Prostate gland (tissue), 2 donors: ENCODE data around the gene SPTBN5.

ENCODE experiments used
- CTCF ChIP-seq, 4 experiments: fragments of 200-600 bp in 2 of 4; fragments of 450-650 bp in 2 of 4; sonication (generic) in 2 of 4; IDR thresholded peaks; 1 replicate in 3 of 4; 2 replicates in 1 of 4; pipeline ENCODE4 v1.5.1; 2016 to 2019; ENCODE audit warnings: antibody characterized with exemption in 4 of 4, mild to moderate bottlenecking in 2 of 4, moderate library complexity in 2 of 4
- POLR2A ChIP-seq: fragments of 450-650 bp; IDR thresholded peaks from one replicate; pipeline ENCODE4 v1.6.1; 2016; ENCODE audit warnings: antibody characterized with exemption, mild to moderate bottlenecking
- POLR2AphosphoS5 ChIP-seq: sonication (generic); formaldehyde crosslinking; IDR thresholded peaks from one replicate; pipeline ENCODE4 v1.6.1; 2017; ENCODE audit warnings: antibody characterized with exemption

- no peak for TF ChIP-seq CTCF (IDR thresholded peaks at IDR 0.05)
- TF ChIP-seq POLR2AphosphoS5 = no peak
- no peak for TF ChIP-seq POLR2A
Measured at GRCh38 chr15:41919201-41919820, 25.5 kb upstream of the SPTBN5 start.
